ENCODE measurements around the gene SH3RF1.

GRCh38 chr4:169195032-169195431, 75.7 kb downstream of the SH3RF1 start:
- TF ChIP-seq ETS1 (IDR thresholded peaks at IDR 0.05) (no peak), CREB1 (CRISPR knock-in tag; IDR thresholded peaks at IDR 0.05; ENCODE audit: low read depth) (no peak), CTCF (conservative IDR thresholded peaks at IDR 0.05; ENCODE audit: low read depth in 2 of 2) (no peak), EZH2phosphoT487 (IDR thresholded peaks at IDR 0.05; ENCODE audit: unreplicated experiment) (no peak), EZH2 (IDR thresholded peaks at IDR 0.05; ENCODE audit: low read depth, unreplicated experiment) (no peak), JUNB (IDR thresholded peaks at IDR 0.05; ENCODE audit: unreplicated experiment) (no peak), POLR2AphosphoS5 (IDR thresholded peaks at IDR 0.05; ENCODE audit: low read depth) (no peak), REST (IDR thresholded peaks at IDR 0.05; ENCODE audit: unreplicated experiment) (no peak), NANOG (IDR thresholded peaks at IDR 0.05; ENCODE audit: borderline replicate concordance) (no peak), ZNF331 (CRISPR knock-in tag; IDR thresholded peaks at IDR 0.05; ENCODE audit: low read depth) (no peak), ZNF114 (CRISPR knock-in tag; IDR thresholded peaks at IDR 0.05) (no peak)

All from GM23338 (cell line).